HEK293 (cell line): ENCODE data around the gene DCN.

Experiments
- KLF10 ChIP-seq: fragments of 450-650 bp; IDR thresholded peaks from 2 replicates; pipeline ENCODE4 v1.5.1; 2018; ENCODE audit warnings: missing biosample characterization, mild to moderate bottlenecking, missing genetic modification characterization
- OSR2 ChIP-seq: fragments of 450-650 bp; formaldehyde crosslinking; IDR thresholded peaks from 2 replicates; pipeline ENCODE4 v1.5.1; 2016; ENCODE audit warnings: missing biosample characterization, missing genetic modification characterization
- SCRT2 ChIP-seq: fragments of 450-650 bp; formaldehyde crosslinking; IDR thresholded peaks from 2 replicates; pipeline ENCODE4 v1.5.1; 2016; ENCODE audit warnings: missing biosample characterization, missing genetic modification characterization
- TRIM28 ChIP-seq: IDR thresholded peaks from 2 replicates; pipeline ENCODE4 v1.6.1; 2011; ENCODE audit warnings: low read length, control low read depth, borderline replicate concordance
- ZNF175 ChIP-seq: fragments of 450-650 bp; formaldehyde crosslinking; IDR thresholded peaks from 2 replicates; pipeline ENCODE4 v1.5.1; 2016; ENCODE audit warnings: missing biosample characterization, missing genetic modification characterization
- ZNF266 ChIP-seq: fragments of 450-650 bp; formaldehyde crosslinking; IDR thresholded peaks from 2 replicates; pipeline ENCODE4 v1.5.1; 2016; ENCODE audit warnings: missing biosample characterization, missing genetic modification characterization, low read depth
- ZNF521 ChIP-seq: fragments of 450-650 bp; formaldehyde crosslinking; IDR thresholded peaks from 2 replicates; pipeline ENCODE4 v1.5.1; 2017; ENCODE audit warnings: missing biosample characterization, mild to moderate bottlenecking, missing genetic modification characterization
- ZNF549 ChIP-seq: fragments of 450-650 bp; IDR thresholded peaks from 2 replicates; pipeline ENCODE4 v1.5.1; 2018; ENCODE audit warnings: missing biosample characterization, missing genetic modification characterization, mild to moderate bottlenecking, inconsistent platforms, moderate library complexity
- ZNF561 ChIP-seq: fragments of 450-650 bp; IDR thresholded peaks from 2 replicates; pipeline ENCODE4 v1.5.1; 2018; ENCODE audit warnings: missing biosample characterization, missing genetic modification characterization, borderline replicate concordance
- ZNF585B ChIP-seq: fragments of 450-650 bp; formaldehyde crosslinking; IDR thresholded peaks from 2 replicates; pipeline ENCODE4 v1.5.1; 2016; ENCODE audit warnings: missing biosample characterization, missing genetic modification characterization
- ZNF785 ChIP-seq: fragments of 450-650 bp; formaldehyde crosslinking; IDR thresholded peaks from 2 replicates; pipeline ENCODE4 v1.5.1; 2016; ENCODE audit warnings: missing biosample characterization, missing genetic modification characterization
- TF ChIP-seq, protein P1 (sequence below): fragments of 450-650 bp; formaldehyde crosslinking; IDR thresholded peaks from 2 replicates; pipeline ENCODE4 v1.5.1; 2016; ENCODE audit warnings: missing biosample characterization, missing genetic modification characterization

DNA sequence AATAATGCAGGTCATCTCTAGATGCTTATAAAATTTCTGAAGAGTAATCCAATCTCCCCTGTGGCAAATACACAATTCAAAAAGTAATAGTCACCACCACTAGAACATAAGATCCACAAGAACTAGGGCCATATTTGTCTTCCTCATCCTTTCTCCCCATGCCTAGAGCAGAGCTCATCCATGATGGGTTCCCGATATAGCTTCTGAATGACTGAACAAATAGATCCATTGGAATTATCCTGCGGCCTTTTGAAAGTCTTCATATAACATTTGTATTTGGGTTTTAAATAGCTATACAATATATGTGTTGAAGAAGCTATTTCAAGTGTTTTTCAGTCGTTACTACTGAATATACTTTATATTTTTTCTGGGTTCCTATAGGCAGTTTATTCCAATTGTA, 5.7 kb downstream of the DCN start:
- TF ChIP-seq, protein P1, sequence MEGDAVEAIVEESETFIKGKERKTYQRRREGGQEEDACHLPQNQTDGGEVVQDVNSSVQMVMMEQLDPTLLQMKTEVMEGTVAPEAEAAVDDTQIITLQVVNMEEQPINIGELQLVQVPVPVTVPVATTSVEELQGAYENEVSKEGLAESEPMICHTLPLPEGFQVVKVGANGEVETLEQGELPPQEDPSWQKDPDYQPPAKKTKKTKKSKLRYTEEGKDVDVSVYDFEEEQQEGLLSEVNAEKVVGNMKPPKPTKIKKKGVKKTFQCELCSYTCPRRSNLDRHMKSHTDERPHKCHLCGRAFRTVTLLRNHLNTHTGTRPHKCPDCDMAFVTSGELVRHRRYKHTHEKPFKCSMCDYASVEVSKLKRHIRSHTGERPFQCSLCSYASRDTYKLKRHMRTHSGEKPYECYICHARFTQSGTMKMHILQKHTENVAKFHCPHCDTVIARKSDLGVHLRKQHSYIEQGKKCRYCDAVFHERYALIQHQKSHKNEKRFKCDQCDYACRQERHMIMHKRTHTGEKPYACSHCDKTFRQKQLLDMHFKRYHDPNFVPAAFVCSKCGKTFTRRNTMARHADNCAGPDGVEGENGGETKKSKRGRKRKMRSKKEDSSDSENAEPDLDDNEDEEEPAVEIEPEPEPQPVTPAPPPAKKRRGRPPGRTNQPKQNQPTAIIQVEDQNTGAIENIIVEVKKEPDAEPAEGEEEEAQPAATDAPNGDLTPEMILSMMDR (tag by site-specific recombination), result no peak
- TF ChIP-seq ZNF521 (tag by site-specific recombination), result no peak
- TF ChIP-seq ZNF785 (tag by site-specific recombination), result no peak
- TF ChIP-seq ZNF549 (tag by site-specific recombination), result no peak
- no peak for TF ChIP-seq ZNF266 (tag by site-specific recombination)
- no peak for TF ChIP-seq SCRT2 (tag by site-specific recombination)
- TF ChIP-seq ZNF175 (tag by site-specific recombination), result no peak
- TF ChIP-seq ZNF561 (tag by site-specific recombination), result no peak
- no peak for TF ChIP-seq ZNF585B (tag by site-specific recombination)
- no peak for TF ChIP-seq TRIM28
- TF ChIP-seq OSR2 (tag by site-specific recombination), result no peak
- no peak for TF ChIP-seq KLF10 (tag by site-specific recombination)
